ENCODE results near the gene TCFL5.

- TF ChIP-seq, protein P1, sequence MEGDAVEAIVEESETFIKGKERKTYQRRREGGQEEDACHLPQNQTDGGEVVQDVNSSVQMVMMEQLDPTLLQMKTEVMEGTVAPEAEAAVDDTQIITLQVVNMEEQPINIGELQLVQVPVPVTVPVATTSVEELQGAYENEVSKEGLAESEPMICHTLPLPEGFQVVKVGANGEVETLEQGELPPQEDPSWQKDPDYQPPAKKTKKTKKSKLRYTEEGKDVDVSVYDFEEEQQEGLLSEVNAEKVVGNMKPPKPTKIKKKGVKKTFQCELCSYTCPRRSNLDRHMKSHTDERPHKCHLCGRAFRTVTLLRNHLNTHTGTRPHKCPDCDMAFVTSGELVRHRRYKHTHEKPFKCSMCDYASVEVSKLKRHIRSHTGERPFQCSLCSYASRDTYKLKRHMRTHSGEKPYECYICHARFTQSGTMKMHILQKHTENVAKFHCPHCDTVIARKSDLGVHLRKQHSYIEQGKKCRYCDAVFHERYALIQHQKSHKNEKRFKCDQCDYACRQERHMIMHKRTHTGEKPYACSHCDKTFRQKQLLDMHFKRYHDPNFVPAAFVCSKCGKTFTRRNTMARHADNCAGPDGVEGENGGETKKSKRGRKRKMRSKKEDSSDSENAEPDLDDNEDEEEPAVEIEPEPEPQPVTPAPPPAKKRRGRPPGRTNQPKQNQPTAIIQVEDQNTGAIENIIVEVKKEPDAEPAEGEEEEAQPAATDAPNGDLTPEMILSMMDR (IDR thresholded peaks at IDR 0.05): no peak
- no peak for TF ChIP-seq POLR2AphosphoS5 (IDR thresholded peaks at IDR 0.05)
Measured at GRCh38 chr20:62874964-62875344, 13.3 kb upstream of the TCFL5 start.
